Duodenal mucosa (tissue), 2 donors: Measurements from ENCODE around the gene SRSF7.
"Not testable (repeated sequence)": the region's sequence is repeated elsewhere in the genome, so short reads cannot be mapped to it uniquely, and the experiment has no call there.

Experiments
- H3K27ac ChIP-seq: one replicate; pipeline ENCODE4 v1.7.0; 2013; ENCODE audit warnings: low read depth, low read length
- H3K27me3 ChIP-seq, 2 donors: one replicate each; pipeline ENCODE4 v1.7.0; 2013; ENCODE audit warnings: low read length in 2 of 2, control low read depth in 1 of 2; ENCODE audit not compliant: insufficient read depth in 2 of 2, control insufficient read depth in 1 of 2
- H3K36me3 ChIP-seq, 2 donors: one replicate each; pipeline ENCODE4 v1.7.0; 2013; ENCODE audit warnings: low read length in 2 of 2, control low read depth in 1 of 2; ENCODE audit not compliant: insufficient read depth in 2 of 2, control insufficient read depth in 1 of 2
- H3K4me1 ChIP-seq, 2 donors: one replicate each; pipeline ENCODE4 v1.7.0; 2013; ENCODE audit warnings: low read length in 2 of 2, control low read depth in 1 of 2; ENCODE audit not compliant: insufficient read depth in 2 of 2, control insufficient read depth in 1 of 2
- H3K4me3 ChIP-seq, 2 donors: one replicate each; pipeline ENCODE4 v1.7.0; 2013; ENCODE audit warnings: low read length in 2 of 2, low read depth in 1 of 2
- H3K9ac ChIP-seq, 2 donors: one replicate each; pipeline ENCODE4 v1.7.0; 2013; ENCODE audit warnings: low read length in 2 of 2, low read depth in 1 of 2
- H3K9me3 ChIP-seq, 2 donors: one replicate each; pipeline ENCODE4 v1.7.0; 2013; ENCODE audit warnings: low read length in 2 of 2, control low read depth in 1 of 2; ENCODE audit not compliant: control insufficient read depth in 1 of 2

SRSF7 gene

GRCh38 chr2:38708900-38709566 lies 42.1 kb downstream of the SRSF7 start:
- Histone ChIP-seq H3K4me3 (no peak overlapping the region), H3K9me3 (no peaks in the 10 kb centered on the region), H3K27me3 (no peaks in the 10 kb centered on the region), H3K36me3 (peaks cover 3 to 21% of the 10 kb centered on the region in 2 donors), H3K4me1 (no peaks in the 10 kb centered on the region), H3K27ac (no peak overlapping the region), H3K9ac (no peak overlapping the region)

DNA sequence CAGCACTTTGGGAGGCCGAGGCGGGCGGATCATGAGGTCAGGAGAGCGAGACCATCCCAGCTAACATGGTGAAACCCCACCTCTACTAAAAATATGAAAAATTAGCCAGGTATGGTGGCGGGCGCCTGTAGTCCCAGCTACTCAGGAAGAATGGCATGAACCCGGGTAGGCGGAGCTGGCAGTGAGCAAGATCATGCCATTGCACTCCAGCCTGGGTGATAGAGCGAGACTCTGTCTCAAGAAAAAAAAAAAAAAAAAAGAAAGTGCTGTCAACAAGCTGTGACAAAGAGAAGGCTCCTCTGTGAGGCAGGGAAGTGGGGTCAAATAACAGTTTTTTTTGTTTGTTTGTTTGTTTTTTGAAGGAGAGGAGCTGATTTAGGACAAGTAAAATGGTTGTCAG lies 42.7 kb downstream of the SRSF7 start:
- peaks cover 3 to 21% of the 10 kb centered on the region in 2 donors for H3K36me3 ChIP-seq
- not testable (repeated sequence) for H3K9me3 ChIP-seq, H3K9ac ChIP-seq, H3K4me1 ChIP-seq, H3K4me3 ChIP-seq, H3K27ac ChIP-seq, H3K27me3 ChIP-seq

GRCh38 chr2:38706846-38707345 lies 44.3 kb downstream of the SRSF7 start:
- Histone ChIP-seq H3K4me3 (no peak overlapping the region), H3K27me3 (no peaks in the 10 kb centered on the region), H3K36me3 (peaks cover 3 to 21% of the 10 kb centered on the region in 2 donors), H3K9me3 (no peaks in the 10 kb centered on the region), H3K4me1 (no peaks in the 10 kb centered on the region), H3K27ac (no peak overlapping the region), H3K9ac (no peak overlapping the region)

DNA sequence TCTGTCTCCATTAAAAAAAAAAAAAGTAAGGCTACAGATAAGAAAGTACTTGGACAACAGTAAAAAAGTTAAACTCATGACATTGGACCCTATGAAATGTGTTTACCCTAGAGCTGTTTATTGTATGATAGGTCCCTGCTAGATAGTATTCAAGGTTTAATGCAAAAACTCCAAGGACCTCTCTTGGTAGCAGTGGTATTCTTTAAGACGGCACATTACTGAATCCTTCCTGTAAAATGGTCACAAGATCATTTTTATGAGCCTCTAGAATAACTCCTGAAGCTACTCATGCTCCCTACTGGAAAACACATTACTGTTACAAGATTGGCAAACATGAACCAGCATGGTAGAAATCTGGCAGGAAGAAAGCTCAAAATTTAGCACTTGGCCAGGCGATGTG lies 46.5 kb downstream of the SRSF7 start:
- peaks cover 0 to 7% of the 10 kb centered on the region in 2 donors for H3K36me3 ChIP-seq

DNA sequence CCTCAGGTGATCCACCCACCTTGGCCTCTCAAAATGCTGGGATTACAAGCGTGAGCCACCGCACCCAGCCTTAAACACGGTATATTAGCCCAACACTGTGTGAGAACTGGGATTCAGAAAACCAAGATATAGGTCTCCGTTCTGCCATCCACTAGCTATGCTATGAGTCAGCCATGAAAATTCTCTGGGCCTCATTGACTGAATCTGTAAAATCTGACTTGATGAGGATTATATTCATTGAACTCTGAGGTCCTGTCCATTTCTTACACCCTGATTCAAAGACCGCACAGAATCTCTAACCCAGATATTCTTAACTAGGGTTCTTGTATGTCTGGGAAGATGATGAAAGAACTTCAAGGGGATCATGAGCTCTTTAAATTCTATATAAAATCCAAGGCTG lies 47.8 kb downstream of the SRSF7 start:
- H3K27ac ChIP-seq, H3K9ac ChIP-seq, H3K36me3 ChIP-seq, H3K4me3 ChIP-seq, H3K9me3 ChIP-seq, H3K4me1 ChIP-seq, H3K27me3 ChIP-seq: not testable (repeated sequence)

More for the DNA sequence above, 46.5 kb downstream of the SRSF7 start:
- Histone ChIP-seq H3K4me1 (no peaks in the 10 kb centered on the region), H3K9me3 (no peaks in the 10 kb centered on the region), H3K27ac (no peak overlapping the region), H3K9ac (no peak overlapping the region), H3K27me3 (no peaks in the 10 kb centered on the region), H3K4me3 (no peak overlapping the region)

GRCh38 chr2:38702413-38702812 lies 48.7 kb downstream of the SRSF7 start:
- Histone ChIP-seq H3K4me3 (no peak overlapping the region), H3K9me3 (no peaks in the 10 kb centered on the region), H3K36me3 (peaks cover 0 to 6% of the 10 kb centered on the region in 2 donors), H3K9ac (no peak overlapping the region), H3K27ac (no peak overlapping the region), H3K27me3 (no peaks in the 10 kb centered on the region), H3K4me1 (no peaks in the 10 kb centered on the region)

- Histone ChIP-seq H3K27ac (no peak overlapping the region), H3K4me3 (no peak overlapping the region), H3K27me3 (no peaks in the 10 kb centered on the region), H3K4me1 (no peaks in the 10 kb centered on the region), H3K9ac (no peak overlapping the region), H3K9me3 (no peaks in the 10 kb centered on the region), H3K36me3 (peaks cover 0 to 3% of the 10 kb centered on the region in 2 donors)
Measured at GRCh38 chr2:38701542-38701941, 49.6 kb downstream of the SRSF7 start.

- no peak overlapping the region for H3K4me3 ChIP-seq
- H3K9ac ChIP-seq: no peak overlapping the region
- no peaks in the 10 kb centered on the region for H3K27me3 ChIP-seq
- H3K9me3 ChIP-seq: no peaks in the 10 kb centered on the region
- no peaks in the 10 kb centered on the region for H3K4me1 ChIP-seq
- no peak overlapping the region for H3K27ac ChIP-seq
- H3K36me3 ChIP-seq: peaks cover 0 to 3% of the 10 kb centered on the region in 2 donors
Measured at GRCh38 chr2:38700881-38701458, 50.2 kb downstream of the SRSF7 start.

DNA sequence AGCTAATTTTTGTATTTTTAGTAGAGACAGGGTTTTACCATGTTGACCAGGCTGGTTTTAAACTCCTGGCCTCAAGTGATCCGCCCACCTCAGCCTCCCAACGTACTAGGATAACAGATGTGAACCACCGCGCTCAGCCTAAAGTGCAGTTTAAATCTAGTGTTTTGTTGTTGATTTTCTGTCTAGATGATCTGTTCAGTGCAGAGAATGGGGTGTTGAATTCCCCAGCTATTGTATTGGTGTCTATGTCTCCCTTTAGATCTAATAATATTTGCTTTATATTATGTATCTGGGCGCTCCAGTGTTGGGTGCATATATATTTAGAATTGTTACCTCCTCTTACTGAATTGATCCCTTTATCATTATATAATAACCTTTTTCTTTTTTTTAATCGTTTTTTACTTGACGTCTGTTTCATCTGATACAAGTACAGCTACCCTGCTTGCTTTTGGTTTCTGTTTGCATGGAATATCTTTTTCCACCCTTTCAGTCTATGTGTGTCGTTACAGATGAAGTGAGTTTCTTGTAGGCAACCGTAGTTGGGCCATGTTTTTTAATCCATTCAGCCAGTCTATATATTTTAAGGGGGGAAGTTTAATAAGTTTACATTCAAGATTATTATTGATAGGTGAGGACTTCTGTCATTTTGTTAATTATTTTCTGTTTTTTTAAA lies 50.9 kb downstream of the SRSF7 start:
- Histone ChIP-seq H3K27me3 (no peaks in the 10 kb centered on the region), H3K4me1 (no peaks in the 10 kb centered on the region), H3K27ac (no peak overlapping the region), H3K9ac (no peak overlapping the region), H3K36me3 (no peaks in the 10 kb centered on the region), H3K4me3 (no peak overlapping the region), H3K9me3 (no peaks in the 10 kb centered on the region)

DNA sequence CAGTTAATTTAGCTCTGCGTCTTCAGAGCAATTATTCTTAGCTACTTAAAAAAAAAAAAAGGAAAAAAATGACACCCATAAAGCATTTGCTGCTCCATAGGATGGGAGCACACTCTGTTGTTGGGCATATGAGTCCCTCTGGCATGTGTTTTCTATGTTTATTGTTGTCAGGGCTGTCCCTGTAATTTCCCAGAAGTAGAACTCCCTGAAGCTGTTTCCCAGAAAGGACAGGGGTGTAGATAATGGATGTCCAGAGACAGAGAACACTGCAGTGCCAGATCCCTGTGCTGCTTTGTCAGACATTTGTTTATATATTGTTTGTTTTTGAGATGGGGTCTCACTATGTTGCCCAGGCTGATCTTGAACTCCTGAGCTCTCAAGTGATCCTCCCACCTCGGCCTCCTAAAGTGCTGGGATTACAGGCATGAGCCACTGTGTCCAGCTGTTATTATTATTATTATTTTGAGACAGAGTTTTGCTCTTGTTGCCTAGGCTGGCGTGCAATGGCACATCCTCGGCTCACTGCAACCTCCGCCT lies 52.6 kb downstream of the SRSF7 start:
- H3K9me3 ChIP-seq: no peaks in the 10 kb centered on the region
- peaks cover 0 to 6% of the 10 kb centered on the region in 2 donors for H3K36me3 ChIP-seq
- no peaks in the 10 kb centered on the region for H3K4me1 ChIP-seq
- H3K27ac ChIP-seq: no peak overlapping the region
- no peak overlapping the region for H3K9ac ChIP-seq
- H3K27me3 ChIP-seq: no peaks in the 10 kb centered on the region
- no peak overlapping the region for H3K4me3 ChIP-seq
